GM23248 (cell line): Measurements from ENCODE around the gene ELK3.

Experiments
- EZH2 ChIP-seq: fragments of 200-600 bp; sonication (generic); IDR thresholded peaks from 2 replicates; pipeline ENCODE4 v1.6.1; 2018; ENCODE audit warnings: antibody characterized with exemption, mild to moderate bottlenecking; ENCODE audit not compliant: insufficient read depth, poor library complexity, severe bottlenecking
- EZH2phosphoT487 ChIP-seq: fragments of 200-600 bp; sonication (generic); IDR thresholded peaks from 2 replicates; pipeline ENCODE4 v1.6.1; 2018; ENCODE audit warnings: antibody characterized with exemption, moderate library complexity, mild to moderate bottlenecking, low read depth; ENCODE audit not compliant: insufficient read depth

GRCh38 chr12:96155181-96155580 lies 39.0 kb upstream of the ELK3 start:
- no peak for TF ChIP-seq EZH2phosphoT487
- no peak for TF ChIP-seq EZH2
